PFSK-1 (cell line): ENCODE data around the gene PEX12.

ENCODE experiments used
- FOXP2 ChIP-seq: optimal IDR thresholded peaks from 2 replicates; pipeline ENCODE3; 2011; ENCODE audit warnings: borderline replicate concordance, control low read depth, inconsistent platforms; ENCODE audit not compliant: insufficient read depth; ENCODE audit errors: extremely low read length, extremely low read depth
- POLR2AphosphoS5 ChIP-seq: IDR thresholded peaks from 2 replicates; pipeline ENCODE4 v1.6.1; 2012; ENCODE audit warnings: low read depth, mild to moderate bottlenecking, control low read depth, low read length, moderate library complexity
- REST ChIP-seq, 2 experiments: IDR thresholded peaks; 2 replicates each; pipeline versions ENCODE4 v1.6.1 to v1.8.0; 2011 to 2012; ENCODE audit warnings: low read depth in 2 of 2, low read length in 2 of 2, control low read depth in 1 of 2, inconsistent platforms in 1 of 2, mild to moderate bottlenecking in 1 of 2, moderate library complexity in 1 of 2; ENCODE audit not compliant: insufficient read depth in 1 of 2
- SIN3A ChIP-seq: IDR thresholded peaks from 2 replicates; pipeline ENCODE4 v1.6.1; 2012; ENCODE audit warnings: mild to moderate bottlenecking, low read length, moderate library complexity, borderline replicate concordance; ENCODE audit not compliant: insufficient read depth
- TAF1 ChIP-seq: IDR thresholded peaks from 2 replicates; pipeline ENCODE4 v1.6.1; 2012; ENCODE audit warnings: low read length, control low read depth, borderline replicate concordance; ENCODE audit not compliant: insufficient read depth

GRCh38 chr17:35578197-35578928 lies at the start of gene PEX12:
- TF ChIP-seq REST (IDR thresholded peaks at IDR 0.05; ENCODE audit: insufficient read depth in 1 of 2, low read depth in 2 of 2, low read length in 2 of 2) (peak in 1 of 2 experiments; percentile 46; a peak in 2 of 4 replicates), TAF1 (peak; percentile 97), POLR2AphosphoS5 (peak; percentile 96), SIN3A (peak; percentile 82), FOXP2 (peak; percentile 55)
